HG03045 (cell line): Measurements from ENCODE around the gene GPR78.
"Not testable (repeated sequence)": the region's sequence is repeated elsewhere in the genome, so short reads cannot be mapped to it uniquely, and the experiment has no call there.

ENCODE experiments used
- ATAC-seq: cut with Tn5 transposase; IDR thresholded peaks from one replicate; pipeline ENCODE4 v1.9.1; 2021; ENCODE audit warnings: mild to moderate bottlenecking, moderate library complexity; ENCODE audit not compliant: unreplicated experiment

Gene GPR78

DNA sequence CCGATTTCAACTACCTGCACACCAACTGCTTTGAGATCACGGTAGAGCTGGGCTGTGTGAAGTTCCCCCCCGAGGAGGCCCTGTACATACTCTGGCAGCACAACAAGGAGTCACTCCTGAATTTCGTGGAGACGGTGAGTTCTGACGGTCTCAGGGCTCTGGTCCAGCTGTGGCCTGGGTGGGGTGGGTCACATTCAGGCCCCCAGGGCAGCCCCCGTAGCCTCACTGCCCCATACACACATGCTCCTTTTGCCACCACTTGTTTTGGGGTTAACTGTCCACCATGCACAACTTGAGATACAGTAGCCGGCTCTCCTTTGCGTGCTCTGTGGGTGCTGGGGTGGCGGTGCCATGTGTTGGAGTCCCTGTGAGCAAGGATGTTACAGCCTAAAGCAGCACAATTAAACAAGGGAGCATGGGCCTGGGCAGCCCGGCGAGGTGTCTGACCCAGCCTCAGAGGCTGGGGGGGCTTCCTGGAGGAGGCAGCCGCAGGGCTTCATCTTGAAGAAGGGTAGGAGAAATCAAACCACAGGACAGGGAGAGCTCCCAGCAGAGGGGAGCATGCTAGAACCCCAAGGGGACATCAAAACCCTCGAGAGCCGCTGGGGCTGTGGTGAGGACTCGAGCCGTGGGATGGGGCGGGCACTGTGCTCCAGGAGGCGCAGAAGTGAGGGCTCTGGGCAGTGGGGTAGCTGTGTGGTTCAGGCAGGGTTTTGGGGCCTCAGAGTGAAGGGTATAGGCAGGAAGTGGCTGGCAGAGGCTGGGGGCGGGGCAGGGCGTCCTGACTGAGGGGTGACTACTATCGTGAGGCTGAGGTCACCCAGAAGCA lies 34.4 kb downstream of the GPR78 start:
- ATAC-seq: no peak

DNA sequence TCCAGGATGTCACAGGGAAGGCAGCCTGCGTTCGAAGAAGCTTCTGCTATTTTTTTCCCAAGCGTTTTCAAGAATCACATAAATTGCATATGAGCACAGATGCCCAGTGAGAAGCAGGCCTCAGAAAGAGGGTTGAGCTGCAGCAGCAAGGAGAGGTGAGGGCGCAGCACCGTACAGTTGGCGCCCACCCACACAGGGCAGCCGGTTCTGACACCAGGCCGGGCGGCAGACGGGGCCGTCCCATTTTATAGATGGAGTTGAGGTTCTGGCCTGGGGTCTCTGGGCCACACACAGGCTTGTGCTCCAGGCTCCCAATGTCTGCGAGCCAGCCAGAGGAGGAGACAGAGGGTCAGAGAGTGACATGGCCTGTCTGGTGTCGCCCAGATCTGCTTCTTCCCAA lies 35.2 kb downstream of the GPR78 start:
- no peak for ATAC-seq

DNA sequence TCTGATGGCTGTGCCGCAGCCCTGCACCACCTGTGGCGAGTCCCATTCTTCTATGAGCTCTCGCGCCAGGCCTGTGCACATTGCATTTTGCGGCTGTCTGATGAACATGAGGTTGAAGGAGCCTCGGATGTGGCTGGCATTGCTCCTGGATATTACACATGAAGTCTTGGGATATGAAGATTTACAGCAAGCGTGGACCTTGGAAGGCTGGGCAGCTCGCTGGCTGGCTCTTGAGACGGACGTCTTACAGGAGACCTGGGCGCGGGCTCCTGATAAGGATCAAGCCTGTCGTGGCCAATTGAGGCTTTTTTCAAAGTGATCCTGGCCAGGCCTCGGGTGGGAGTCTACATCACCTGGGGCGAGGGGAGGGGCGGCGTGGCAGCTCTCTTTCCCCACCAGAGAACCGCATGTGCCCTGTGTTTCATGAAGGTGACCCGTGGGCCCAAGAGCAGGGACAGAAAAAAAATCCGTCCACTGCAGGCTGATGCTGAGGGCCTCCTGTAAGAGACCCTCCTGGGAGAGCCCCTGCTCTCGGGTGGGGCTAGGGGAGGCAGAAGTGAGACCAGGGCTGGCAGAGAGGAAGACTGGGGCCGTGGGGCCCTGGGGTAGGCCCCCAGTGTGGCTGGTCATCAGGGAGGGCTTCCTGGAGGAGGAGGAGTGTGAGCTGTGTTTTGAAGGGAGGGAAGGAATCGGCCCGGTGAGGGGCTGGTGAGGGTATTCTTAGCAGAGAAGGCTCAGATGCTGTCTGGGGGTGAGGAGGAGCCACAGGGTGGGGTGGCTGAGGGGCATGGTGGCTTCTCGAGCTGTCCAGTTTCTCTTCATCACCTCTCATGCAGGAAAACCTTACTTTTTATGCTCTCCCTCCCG lies 36.0 kb downstream of the GPR78 start:
- no peak for ATAC-seq

DNA sequence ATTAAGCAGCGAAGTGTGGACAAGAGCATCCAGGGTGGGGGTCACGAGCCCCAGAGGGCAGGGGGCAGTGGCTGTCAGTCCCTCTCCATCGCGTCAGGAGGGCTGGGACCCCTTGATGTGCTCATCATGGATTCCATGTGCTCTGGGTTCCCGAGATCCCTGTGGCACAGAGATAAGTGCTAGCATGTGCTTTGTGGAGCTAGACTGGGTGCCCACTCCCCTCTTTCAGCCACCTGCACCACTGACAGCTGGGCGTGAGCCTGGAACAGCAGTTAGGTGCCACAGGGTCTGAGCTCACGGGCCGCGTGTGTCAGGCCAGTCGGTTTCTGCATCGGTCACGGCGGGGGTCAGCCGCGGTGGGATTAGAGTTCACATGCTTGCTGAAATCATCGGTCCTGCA lies 36.6 kb downstream of the GPR78 start:
- no peak for ATAC-seq

DNA sequence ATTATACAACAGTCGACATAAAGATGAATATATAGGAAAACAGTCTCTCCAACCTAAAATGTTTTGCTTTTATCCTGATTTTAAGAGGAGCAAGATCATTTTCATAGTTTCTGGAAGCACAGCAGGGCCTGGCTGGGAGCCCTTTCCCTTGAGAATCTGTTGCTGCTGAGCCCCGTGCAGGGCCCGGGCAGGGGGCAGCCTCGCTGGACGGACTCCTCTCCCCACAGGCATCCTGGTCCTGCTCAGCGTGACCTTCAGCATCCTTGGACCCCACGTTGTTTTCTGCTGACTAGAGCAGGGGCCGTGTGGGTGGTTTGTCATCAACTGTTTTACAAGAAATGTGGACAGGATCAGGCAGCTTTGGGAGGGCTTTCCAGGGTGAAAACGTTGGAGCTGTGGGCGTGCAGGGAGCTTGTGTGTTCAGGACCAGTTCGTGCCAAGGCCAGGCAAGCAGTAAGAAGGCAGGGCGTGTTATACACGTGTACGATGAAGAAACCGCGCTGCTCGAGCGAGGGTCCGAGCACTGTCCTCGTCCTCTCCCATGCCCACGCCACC lies 37.4 kb downstream of the GPR78 start:
- ATAC-seq: no peak

DNA sequence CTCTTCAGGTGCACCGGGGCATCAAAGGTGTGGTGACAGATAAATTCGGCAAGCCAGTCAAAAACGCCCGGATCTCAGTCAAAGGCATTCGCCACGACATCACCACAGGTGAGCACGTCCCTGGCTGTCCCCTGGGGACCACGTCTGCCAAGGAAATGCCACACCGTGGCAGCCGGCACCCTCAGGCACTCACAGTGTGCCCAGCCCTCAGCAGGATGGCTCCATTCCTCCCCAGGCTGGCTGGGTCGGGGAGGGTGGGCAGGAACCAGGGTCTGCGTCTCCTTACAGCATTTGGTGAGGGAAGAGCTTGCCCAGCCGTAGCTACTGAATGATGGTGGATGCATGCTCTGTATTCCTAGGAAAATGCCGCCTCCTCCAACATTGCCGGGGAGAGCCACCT lies 38.2 kb downstream of the GPR78 start:
- no peak for ATAC-seq

DNA sequence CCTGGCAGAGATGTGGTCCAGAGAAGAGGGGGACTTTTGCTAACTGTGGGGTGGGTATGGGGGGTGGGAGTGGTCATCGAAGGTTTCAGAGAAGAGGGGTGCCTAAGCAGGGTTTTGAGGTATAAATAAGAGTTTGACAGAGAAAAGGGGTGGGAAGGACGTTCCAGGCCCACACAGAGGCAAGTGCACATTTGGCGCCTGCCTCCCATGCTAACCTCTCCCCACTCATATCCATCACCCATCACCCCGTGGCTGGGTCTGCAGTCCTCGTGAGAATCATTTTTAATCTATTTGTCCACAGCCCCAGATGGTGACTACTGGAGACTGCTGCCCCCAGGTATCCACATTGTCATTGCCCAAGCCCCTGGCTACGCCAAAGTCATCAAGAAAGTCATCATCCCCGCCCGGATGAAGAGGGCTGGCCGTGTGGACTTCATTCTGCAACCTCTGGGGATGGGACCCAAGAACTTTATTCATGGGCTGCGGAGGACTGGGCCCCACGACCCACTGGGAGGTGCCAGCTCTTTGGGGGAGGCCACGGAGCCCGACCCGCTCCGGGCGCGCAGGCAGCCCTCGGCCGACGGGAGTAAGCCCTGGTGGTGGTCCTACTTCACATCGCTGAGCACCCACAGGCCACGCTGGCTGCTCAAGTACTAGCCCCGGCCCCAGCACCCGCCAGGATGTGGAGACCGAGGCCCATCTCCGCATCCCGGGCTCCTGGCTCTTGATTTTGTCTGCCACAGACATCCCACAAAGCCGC lies 38.9 kb downstream of the GPR78 start:
- no peak for ATAC-seq

DNA sequence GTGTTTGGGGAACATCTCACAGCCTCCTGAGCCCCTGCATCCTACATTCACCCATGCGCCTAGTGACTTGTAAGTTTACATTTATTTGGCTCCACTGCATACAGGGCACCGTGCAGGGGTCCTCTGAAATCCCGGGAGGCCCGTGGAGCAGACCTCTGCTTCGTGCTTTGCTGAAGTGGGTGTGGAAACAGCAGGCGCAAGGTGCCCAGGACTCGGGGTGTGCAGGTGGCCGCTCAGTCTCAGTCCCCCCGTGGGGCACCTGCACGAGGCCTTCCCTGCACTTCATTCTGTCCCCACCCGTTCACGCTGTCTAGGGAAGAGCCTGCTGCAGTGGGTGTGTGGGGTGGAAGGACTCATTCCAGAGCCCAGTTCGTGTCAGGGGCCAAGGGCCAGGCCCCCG lies 40.9 kb downstream of the GPR78 start:
- ATAC-seq: not testable (repeated sequence)

DNA sequence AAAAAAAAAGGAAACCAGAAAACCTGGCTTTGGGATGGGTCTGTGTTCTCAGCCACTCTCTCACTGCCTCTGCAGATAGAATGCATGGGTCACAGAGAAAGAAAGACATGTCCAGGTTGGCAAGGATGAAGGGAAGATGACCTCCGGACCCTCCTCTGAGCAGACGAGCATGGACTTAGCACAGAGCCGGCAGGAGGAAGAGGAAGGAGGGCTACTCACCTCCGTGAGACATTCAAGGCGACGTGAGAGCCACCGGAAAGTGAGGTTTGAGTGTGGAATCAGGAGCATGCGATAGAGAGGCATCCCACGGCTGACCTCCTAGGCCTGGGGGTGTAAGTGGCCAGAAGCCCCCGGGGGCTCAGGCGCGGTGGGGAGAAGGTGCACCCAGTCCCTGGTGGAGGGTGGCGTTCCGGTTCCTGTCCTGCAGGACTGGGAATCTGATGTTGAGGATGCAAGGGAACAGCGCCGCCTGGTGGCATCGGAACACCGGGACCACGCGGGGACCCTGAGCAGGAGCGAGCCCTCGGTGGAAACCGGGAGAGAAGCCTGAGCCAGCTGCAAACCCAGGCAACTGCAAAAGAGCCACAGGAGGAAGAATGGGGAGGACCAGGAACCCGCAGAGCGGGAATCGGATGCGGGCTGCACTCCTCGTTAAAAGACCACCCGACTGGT lies 44.5 kb downstream of the GPR78 start:
- ATAC-seq: not testable (repeated sequence)

DNA sequence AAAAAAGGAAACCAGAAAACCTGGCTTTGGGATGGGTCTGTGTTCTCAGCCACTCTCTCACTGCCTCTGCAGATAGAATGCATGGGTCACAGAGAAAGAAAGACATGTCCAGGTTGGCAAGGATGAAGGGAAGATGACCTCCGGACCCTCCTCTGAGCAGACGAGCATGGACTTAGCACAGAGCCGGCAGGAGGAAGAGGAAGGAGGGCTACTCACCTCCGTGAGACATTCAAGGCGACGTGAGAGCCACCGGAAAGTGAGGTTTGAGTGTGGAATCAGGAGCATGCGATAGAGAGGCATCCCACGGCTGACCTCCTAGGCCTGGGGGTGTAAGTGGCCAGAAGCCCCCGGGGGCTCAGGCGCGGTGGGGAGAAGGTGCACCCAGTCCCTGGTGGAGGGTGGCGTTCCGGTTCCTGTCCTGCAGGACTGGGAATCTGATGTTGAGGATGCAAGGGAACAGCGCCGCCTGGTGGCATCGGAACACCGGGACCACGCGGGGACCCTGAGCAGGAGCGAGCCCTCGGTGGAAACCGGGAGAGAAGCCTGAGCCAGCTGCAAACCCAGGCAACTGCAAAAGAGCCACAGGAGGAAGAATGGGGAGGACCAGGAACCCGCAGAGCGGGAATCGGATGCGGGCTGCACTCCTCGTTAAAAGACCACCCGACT lies 50.2 kb downstream of the GPR78 start:
- not testable (repeated sequence) for ATAC-seq

DNA sequence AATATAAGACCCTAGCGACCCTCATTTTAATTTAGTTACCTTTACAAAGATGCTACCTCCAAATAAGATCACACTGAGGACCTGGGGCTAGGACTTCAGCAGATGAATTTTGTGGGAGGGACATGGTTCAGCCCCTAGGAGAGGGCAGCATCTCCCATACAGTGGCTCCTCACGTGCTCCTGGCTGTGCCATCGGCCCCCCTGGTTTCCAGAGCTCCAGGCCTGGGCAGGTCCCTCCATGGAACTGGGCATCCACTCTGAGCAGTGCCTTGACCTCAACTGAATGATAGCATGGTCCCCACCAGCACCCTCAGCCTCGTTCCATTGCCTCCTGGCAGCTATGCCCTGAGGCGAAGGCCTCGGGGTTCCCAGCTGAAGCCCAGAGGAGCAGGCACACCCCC lies 51.7 kb downstream of the GPR78 start:
- not testable (repeated sequence) for ATAC-seq

DNA sequence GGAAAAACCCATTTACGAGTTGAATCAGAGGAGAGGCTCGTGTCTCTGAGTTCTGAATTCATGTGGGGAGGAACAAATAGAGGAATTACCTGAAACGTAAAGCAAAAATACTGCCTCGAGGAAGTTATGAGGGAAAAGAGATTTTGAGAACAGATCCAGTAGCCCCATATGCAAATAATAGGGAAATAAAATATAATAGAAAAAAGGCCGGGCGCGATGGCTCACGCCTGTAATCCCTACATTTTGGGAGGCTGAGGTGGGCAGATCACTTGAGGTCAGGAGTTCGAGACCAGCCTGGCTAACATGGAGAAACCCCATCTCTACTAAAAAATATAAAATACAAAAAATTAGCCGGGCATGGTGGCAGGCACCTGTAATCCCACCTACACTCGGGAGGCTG lies 54.6 kb downstream of the GPR78 start:
- not testable (repeated sequence) for ATAC-seq

DNA sequence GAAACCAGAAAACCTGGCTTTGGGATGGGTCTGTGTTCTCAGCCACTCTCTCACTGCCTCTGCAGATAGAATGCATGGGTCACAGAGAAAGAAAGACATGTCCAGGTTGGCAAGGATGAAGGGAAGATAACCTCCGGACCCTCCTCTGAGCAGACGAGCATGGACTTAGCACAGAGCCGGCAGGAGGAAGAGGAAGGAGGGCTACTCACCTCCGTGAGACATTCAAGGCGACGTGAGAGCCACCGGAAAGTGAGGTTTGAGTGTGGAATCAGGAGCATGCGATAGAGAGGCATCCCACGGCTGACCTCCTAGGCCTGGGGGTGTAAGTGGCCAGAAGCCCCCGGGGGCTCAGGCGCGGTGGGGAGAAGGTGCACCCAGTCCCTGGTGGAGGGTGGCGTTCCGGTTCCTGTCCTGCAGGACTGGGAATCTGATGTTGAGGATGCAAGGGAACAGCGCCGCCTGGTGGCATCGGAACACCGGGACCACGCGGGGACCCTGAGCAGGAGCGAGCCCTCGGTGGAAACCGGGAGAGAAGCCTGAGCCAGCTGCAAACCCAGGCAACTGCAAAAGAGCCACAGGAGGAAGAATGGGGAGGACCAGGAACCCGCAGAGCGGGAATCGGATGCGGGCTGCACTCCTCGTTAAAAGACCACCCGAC lies 55.8 kb downstream of the GPR78 start:
- ATAC-seq: not testable (repeated sequence)
